Spleen (tissue), 11 donors: ENCODE data around the gene SEC11A. TPM values are rescaled to one million over a fixed set of nuclear protein-coding genes. Genes with fewer than 3 reads are reported as not detected.

Experiments
- DNase-seq: peaks from one replicate; pipeline ENCODE4 v3.0.0-alpha.2; 2020
- H3K27ac ChIP-seq, 8 donors: fragments of 200-600 bp; sonication (generic) in 7 of 8; 1 replicate in 4 of 8; 2 replicates in 4 of 8; pipeline versions ENCODE4 v1.5.0 to v1.8.0; 2016 to 2021; ENCODE audit warnings: inconsistent platforms in 4 of 8, mild to moderate bottlenecking in 4 of 8, moderate library complexity in 1 of 8
- H3K27me3 ChIP-seq, 7 donors: fragments of 200-600 bp; sonication (generic) in 6 of 7; replicated peaks in 1 of 7; 1 replicate in 4 of 7; 2 replicates in 3 of 7; pipeline versions ENCODE4 v1.5.0 to v1.8.0; 2016 to 2021; ENCODE audit warnings: inconsistent platforms in 3 of 7, mild to moderate bottlenecking in 1 of 7
- H3K36me3 ChIP-seq, 6 donors: fragments of 200-600 bp; sonication (generic) in 5 of 6; 1 replicate in 4 of 6; 2 replicates in 2 of 6; pipeline versions ENCODE4 v1.5.0 to v1.8.0; 2016 to 2021; ENCODE audit warnings: inconsistent platforms in 2 of 6
- H3K4me1 ChIP-seq, 6 donors: fragments of 200-600 bp; sonication (generic) in 5 of 6; 1 replicate in 3 of 6; 2 replicates in 3 of 6; pipeline versions ENCODE4 v1.5.0 to v1.8.0; 2016 to 2021; ENCODE audit warnings: inconsistent platforms in 3 of 6
- H3K4me3 ChIP-seq, 8 donors: fragments of 200-600 bp; sonication (generic) in 7 of 8; 1 replicate in 4 of 8; 2 replicates in 4 of 8; pipeline versions ENCODE4 v1.5.0 to v1.8.0; 2016 to 2021; ENCODE audit warnings: inconsistent platforms in 4 of 8, mild to moderate bottlenecking in 4 of 8, moderate library complexity in 2 of 8
- H3K9me3 ChIP-seq, 8 donors: fragments of 200-600 bp; sonication (generic) in 7 of 8; 1 replicate in 4 of 8; 2 replicates in 4 of 8; pipeline versions ENCODE4 v1.5.0 to v1.8.0; 2016 to 2021; ENCODE audit warnings: inconsistent platforms in 4 of 8
- POLR2A ChIP-seq, 3 donors: fragments of 450-650 bp; IDR thresholded peaks; one replicate each; pipeline ENCODE4 v1.5.1; 2017; ENCODE audit warnings: antibody characterized with exemption in 3 of 3, mild to moderate bottlenecking in 1 of 3
- POLR2AphosphoS5 ChIP-seq, 3 donors: sonication (generic); formaldehyde crosslinking; IDR thresholded peaks; one replicate each; pipeline ENCODE4 v1.5.1; 2017; ENCODE audit warnings: antibody characterized with exemption in 3 of 3
- WGBS, 5 donors: extraction: QIAGEN DNeasy Blood & Tissue Kit in 3 of 5; methylation state at CpG; one replicate each; pipeline versions ENCODE4 v1.1.5 to v1.1.7; 2013 to 2018; 5-methylcytosine and 5-hydroxymethylcytosine counted together
- intact Hi-C: fragments of 100-400 bp; cut with DNase I; formaldehyde crosslinking; loops from one replicate; pipeline ENCODE4 v1.15.0; 2023; ENCODE audit warnings: low total_unique reads
- polyA plus RNA-seq, 3 donors: library from polyadenylated mRNA; stranded (reverse); fragments of 200-250 nt; gene quantifications; one replicate each; pipeline ENCODE4 v1.2.1, GENCODE V29; 2013
- total RNA-seq, 7 donors: library from RNA; depleted of rRNA in 3 of 7; stranded (reverse); fragments of >200 nt in 3 of 7; fragmentation: NEBNext Ultra II Directional in 4 of 7; extraction: Animal tissue kit (Norgen Biotek cat#: 25700) in 4 of 7; gene quantifications; one replicate each; pipeline versions ENCODE4 v1.1.0 to v1.2.1, GENCODE V29; 2016 to 2021
- TF ChIP-seq, protein P1 (sequence below), 11 experiments: fragments of 200-600 bp in 7 of 11; fragments of 450-650 bp in 4 of 11; sonication (generic) in 4 of 11; IDR thresholded peaks in 8 of 11; conservative IDR thresholded peaks in 3 of 11; 1 replicate in 7 of 11; 2 replicates in 4 of 11; pipeline versions ENCODE4 v1.4.0 to v1.8.0; 2016 to 2021; ENCODE audit warnings: antibody characterized with exemption in 11 of 11, inconsistent platforms in 4 of 11, mild to moderate bottlenecking in 1 of 11
- donor health status: healthy with polysubstance abuse.
- donor health status: DM: no; HTN: no; CAD: no; lungs with moderate emphysema.
- donor health status: DM: no; HTN: no; CAD: no.
- donor health status: Bipolar disorder and iron deficiency.
- donor health status: healthy.
- donor health status: DM: no; HTN: no; CAD: no.
- donor health status: DM: yes; HTN: yes; CAD: no.

The SEC11A gene
- total and polyA plus RNA-seq, 10 donors = 86.5 to 139 (median 98.9) TPM

DNA sequence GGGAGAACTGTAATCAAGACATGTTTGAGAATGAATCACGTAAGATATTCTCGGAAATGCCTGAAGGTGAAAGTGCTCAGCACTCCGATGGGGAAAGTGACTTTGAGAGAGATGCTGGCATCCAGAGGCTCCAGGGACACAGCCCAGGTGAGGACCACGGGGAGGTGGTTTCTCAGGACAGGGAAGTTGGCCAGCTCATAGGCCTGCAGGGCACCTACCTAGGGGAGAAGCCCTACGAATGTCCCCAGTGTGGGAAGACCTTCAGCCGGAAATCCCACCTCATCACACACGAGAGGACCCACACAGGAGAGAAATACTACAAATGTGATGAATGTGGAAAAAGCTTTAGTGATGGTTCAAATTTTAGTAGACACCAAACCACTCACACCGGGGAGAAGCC is 95.3 kb downstream of the SEC11A start:
- no peak for DNase-seq
- peaks cover 0 to 38% (median 15%) of the 10 kb centered on the region in 6 donors for H3K4me1 ChIP-seq
- H3K27me3 ChIP-seq = no peaks in the 10 kb centered on the region
- H3K4me3 ChIP-seq = no peak overlapping the region
- H3K27ac ChIP-seq = no peak overlapping the region
- intact Hi-C loops = no loop called here
- WGBS, 5 donors = 94 to 99% (median 96%) methylated on average over 8 of the region's 8 CpGs
- H3K9me3 ChIP-seq = peaks cover 7 to 35% (median 29%) of the 10 kb centered on the region in 8 donors
- TF ChIP-seq POLR2AphosphoS5 (IDR thresholded peaks at IDR 0.05) (no peak), POLR2A (IDR thresholded peaks at IDR 0.05) (no peak)
- TF ChIP-seq, protein P1, sequence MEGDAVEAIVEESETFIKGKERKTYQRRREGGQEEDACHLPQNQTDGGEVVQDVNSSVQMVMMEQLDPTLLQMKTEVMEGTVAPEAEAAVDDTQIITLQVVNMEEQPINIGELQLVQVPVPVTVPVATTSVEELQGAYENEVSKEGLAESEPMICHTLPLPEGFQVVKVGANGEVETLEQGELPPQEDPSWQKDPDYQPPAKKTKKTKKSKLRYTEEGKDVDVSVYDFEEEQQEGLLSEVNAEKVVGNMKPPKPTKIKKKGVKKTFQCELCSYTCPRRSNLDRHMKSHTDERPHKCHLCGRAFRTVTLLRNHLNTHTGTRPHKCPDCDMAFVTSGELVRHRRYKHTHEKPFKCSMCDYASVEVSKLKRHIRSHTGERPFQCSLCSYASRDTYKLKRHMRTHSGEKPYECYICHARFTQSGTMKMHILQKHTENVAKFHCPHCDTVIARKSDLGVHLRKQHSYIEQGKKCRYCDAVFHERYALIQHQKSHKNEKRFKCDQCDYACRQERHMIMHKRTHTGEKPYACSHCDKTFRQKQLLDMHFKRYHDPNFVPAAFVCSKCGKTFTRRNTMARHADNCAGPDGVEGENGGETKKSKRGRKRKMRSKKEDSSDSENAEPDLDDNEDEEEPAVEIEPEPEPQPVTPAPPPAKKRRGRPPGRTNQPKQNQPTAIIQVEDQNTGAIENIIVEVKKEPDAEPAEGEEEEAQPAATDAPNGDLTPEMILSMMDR (IDR thresholded peaks at IDR 0.05 in 8 of 11, conservative IDR thresholded peaks at IDR 0.05 in 3 of 11) = no peak
- H3K36me3 ChIP-seq = peaks cover 11 to 46% (median 22%) of the 10 kb centered on the region in 6 donors

Other genes starting within 250 kb of the SEC11A start
- gene ZSCAN2, start 115.1 kb downstream of the SEC11A start, total RNA-seq = 10 to 100 TPM in 4 of 7 donors, 1 to 10 TPM in 3; 8.1 to 15.1 (median 10.7) TPM
- 1 to 10 TPM; 4.6 to 6.4 (median 5.6) TPM for gene ZSCAN2, start 115.1 kb downstream of the SEC11A start, polyA plus RNA-seq
- 10 to 100 TPM; 23.1 to 31.6 (median 29.3) TPM for gene WDR73, start 61.9 kb downstream of the SEC11A start, total RNA-seq
- 10 to 100 TPM; 12.7 to 20.2 (median 18.4) TPM for gene WDR73, start 61.9 kb downstream of the SEC11A start, polyA plus RNA-seq
- 1 to 10 TPM; 1.0 to 4.2 (median 2.4) TPM for gene NMB, start 57.9 kb downstream of the SEC11A start, total RNA-seq
- 1 to 10 TPM; 2.2 to 5.5 (median 4.7) TPM for gene NMB, start 57.9 kb downstream of the SEC11A start, polyA plus RNA-seq
- 10 to 100 TPM; 29.4 to 36.2 (median 33.6) TPM for gene ZNF592, start 32.5 kb upstream of the SEC11A start, total RNA-seq
- 10 to 100 TPM in 1 of 3 donors, 1 to 10 TPM in 2; 5.2 to 10.9 (median 5.3) TPM for gene ZNF592, start 32.5 kb upstream of the SEC11A start, polyA plus RNA-seq
- gene ALPK3, start 101.2 kb upstream of the SEC11A start, total RNA-seq = 1 to 10 TPM in 1 of 7 donors, under 1 TPM in 6; 0.69 to 1.1 (median 0.77) TPM
- gene ALPK3, start 101.2 kb upstream of the SEC11A start, polyA plus RNA-seq = under 1 TPM; 0.13 to 0.29 (median 0.14) TPM
- gene SLC28A1, start 168.5 kb upstream of the SEC11A start, total RNA-seq = under 1 TPM in 1 of 7 donors, not detected in 6; 0.16 TPM
- gene SLC28A1, start 168.5 kb upstream of the SEC11A start, polyA plus RNA-seq = under 1 TPM in 2 of 3 donors, not detected in 1; 0.10 to 0.29 TPM